ENCODE measurements around the gene PDE6B.

DNA sequence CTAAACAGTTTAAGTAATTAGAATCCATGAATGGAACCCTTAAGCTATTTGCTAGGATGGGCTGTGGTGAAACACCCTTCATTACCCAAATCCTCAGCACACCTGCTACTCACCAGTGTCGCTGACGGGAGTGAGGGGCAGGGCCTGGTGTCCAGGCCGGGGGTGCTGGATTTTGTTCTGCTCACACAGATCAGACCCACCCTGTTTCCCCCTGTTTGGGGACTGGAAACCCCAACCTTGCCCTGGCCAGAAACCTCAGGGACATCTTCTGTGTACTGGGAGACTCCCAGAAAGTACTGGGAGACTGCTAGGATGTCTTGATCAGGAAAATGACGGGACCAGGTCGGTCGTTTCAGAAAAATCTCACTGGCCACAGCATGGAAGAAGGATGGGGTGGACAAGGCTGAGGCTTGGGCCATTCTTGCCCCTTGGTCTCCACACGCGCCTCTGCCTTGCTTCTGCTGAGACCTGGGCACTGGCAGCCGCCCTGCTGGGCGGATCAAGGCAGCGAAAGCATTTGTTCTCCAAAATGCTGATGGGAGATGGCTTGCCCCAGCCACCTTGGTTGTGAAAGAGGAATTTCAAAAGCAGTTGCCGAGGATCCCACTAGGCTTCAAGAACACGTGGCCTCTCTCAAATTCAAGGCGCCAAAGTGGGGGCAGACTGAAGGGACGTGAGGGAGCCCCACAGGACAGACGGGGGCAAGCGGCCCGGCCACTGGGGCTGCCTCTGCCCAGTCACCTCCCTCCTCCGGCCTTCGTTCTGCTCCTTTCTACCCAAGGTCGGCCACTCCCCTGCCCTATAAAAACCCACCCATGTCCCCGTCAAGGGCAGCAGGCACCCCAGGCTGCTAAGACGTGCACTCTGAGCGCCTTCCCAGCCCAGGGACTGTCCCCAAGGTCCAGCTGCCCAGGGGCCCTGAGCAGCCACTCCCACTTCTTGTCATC, 23.5 kb upstream of the PDE6B start:
- TF ChIP-seq EZH2 (IDR thresholded peaks at IDR 0.05; ENCODE audit: low read length, missing control alignments) (no peak), CTCF (conservative IDR thresholded peaks at IDR 0.05 in 1 of 2, IDR thresholded peaks at IDR 0.05 in 1 of 2; ENCODE audit: low read depth in 1 of 2, low read length in 2 of 2) (no peak)

All from fibroblast of lung (primary cell).